SK-N-SH (cell line): ENCODE data around the gene MFSD6L.

Source experiments
- CHD2 ChIP-seq: fragments of 150-350 bp; IDR thresholded peaks from 2 replicates; pipeline ENCODE4 v1.6.1; 2018; ENCODE audit warnings: low read length; ENCODE audit not compliant: partially characterized antibody
- CTCF ChIP-seq: fragments of 200-600 bp; sonication (generic); IDR thresholded peaks from 2 replicates; pipeline ENCODE4 v1.6.1; 2017; ENCODE audit warnings: antibody characterized with exemption, mild to moderate bottlenecking, moderate library complexity
- GABPA ChIP-seq: IDR thresholded peaks from 2 replicates; pipeline ENCODE4 v1.4.0; 2012; ENCODE audit warnings: low read depth, mild to moderate bottlenecking
- JUND ChIP-seq: IDR thresholded peaks from 2 replicates; pipeline ENCODE4 v1.4.0; 2012
- NRF1 ChIP-seq: IDR thresholded peaks from 2 replicates; pipeline ENCODE4 v1.6.1; 2012; ENCODE audit warnings: low read depth, mild to moderate bottlenecking, low read length
- POLR2AphosphoS5 ChIP-seq: IDR thresholded peaks from 2 replicates; pipeline ENCODE4 v1.6.1; 2012; ENCODE audit warnings: low read depth, low read length
- RAD21 ChIP-seq: IDR thresholded peaks from 2 replicates; pipeline ENCODE4 v1.6.1; 2012; ENCODE audit warnings: mild to moderate bottlenecking, low read length
- SMC3 ChIP-seq: IDR thresholded peaks from 2 replicates; pipeline ENCODE4 v1.6.1; 2012; ENCODE audit warnings: low read depth, low read length, improper control_type of control experiment
- TAF1 ChIP-seq: IDR thresholded peaks from 2 replicates; pipeline ENCODE4 v1.6.1; 2012; ENCODE audit warnings: low read depth, mild to moderate bottlenecking, low read length, moderate library complexity, borderline replicate concordance

- TF ChIP-seq CTCF (peak; percentile 60), NRF1 (no peak), JUND (no peak), SMC3 (peak; percentile 36), CHD2 (no peak), GABPA (no peak), TAF1 (no peak), POLR2AphosphoS5 (no peak), RAD21 (0 out of 2 replicates have a peak, but pooled peaks have one; percentile 5)
Measured at GRCh38 chr17:8753976-8754440, 45.2 kb downstream of the MFSD6L start.
